ENCODE measurements around the gene CPNE5. TPM values are rescaled to one million over a fixed set of nuclear protein-coding genes. Genes with fewer than 3 reads are reported as not detected.

CPNE5 gene
- total RNA-seq, 1 donor from 2014 or later, result 59.1 TPM

DNA sequence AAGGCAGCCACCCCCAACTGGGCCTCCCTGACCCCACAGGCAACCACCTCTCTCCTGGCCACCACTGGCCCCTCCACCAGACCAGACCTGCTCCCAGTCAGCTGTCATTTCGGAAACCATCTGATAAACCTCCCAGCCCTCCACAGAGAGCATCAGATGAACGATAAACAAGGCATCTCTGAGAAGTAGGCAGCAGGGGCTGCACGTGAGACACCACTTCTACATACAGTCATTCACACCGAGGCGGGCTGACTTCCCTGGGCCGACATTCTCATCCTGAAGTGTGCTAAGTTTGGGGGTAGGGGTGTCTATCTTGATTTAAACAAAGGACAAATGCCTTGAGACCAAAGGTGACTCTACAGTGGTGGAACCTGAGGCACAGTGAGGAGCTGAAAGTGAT lies 13.8 kb downstream of the CPNE5 start:
- TF ChIP-seq, protein P1, sequence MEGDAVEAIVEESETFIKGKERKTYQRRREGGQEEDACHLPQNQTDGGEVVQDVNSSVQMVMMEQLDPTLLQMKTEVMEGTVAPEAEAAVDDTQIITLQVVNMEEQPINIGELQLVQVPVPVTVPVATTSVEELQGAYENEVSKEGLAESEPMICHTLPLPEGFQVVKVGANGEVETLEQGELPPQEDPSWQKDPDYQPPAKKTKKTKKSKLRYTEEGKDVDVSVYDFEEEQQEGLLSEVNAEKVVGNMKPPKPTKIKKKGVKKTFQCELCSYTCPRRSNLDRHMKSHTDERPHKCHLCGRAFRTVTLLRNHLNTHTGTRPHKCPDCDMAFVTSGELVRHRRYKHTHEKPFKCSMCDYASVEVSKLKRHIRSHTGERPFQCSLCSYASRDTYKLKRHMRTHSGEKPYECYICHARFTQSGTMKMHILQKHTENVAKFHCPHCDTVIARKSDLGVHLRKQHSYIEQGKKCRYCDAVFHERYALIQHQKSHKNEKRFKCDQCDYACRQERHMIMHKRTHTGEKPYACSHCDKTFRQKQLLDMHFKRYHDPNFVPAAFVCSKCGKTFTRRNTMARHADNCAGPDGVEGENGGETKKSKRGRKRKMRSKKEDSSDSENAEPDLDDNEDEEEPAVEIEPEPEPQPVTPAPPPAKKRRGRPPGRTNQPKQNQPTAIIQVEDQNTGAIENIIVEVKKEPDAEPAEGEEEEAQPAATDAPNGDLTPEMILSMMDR (IDR thresholded peaks at IDR 0.05), result no peak
- no peaks in the 10 kb centered on the region for H3K9me3 Mint-ChIP-seq
- peaks cover 7% of the 10 kb centered on the region for H3K4me1 Mint-ChIP-seq
- DNase-seq (no peak), ATAC-seq (ENCODE audit: low read depth) (no peak)
- no peak overlapping the region for H3K4me3 Mint-ChIP-seq
- POLR2A ChIA-PET, result interaction anchor here (0.6 kb wide), 1 partner anchor 327 kb away, joined by 6 read pairs; no protein-coding TSS in a partner anchor
- H3K36me3 Mint-ChIP-seq (ENCODE audit: low read depth), result no peaks in the 10 kb centered on the region
- CTCF ChIA-PET, result no interaction called here
- H3K27me3 Mint-ChIP-seq, result peaks cover 28% of the 10 kb centered on the region
- intact Hi-C loops (cut with micrococcal nuclease), result no loop called here
- H3K27ac Mint-ChIP-seq, result no peak overlapping the region

DNA sequence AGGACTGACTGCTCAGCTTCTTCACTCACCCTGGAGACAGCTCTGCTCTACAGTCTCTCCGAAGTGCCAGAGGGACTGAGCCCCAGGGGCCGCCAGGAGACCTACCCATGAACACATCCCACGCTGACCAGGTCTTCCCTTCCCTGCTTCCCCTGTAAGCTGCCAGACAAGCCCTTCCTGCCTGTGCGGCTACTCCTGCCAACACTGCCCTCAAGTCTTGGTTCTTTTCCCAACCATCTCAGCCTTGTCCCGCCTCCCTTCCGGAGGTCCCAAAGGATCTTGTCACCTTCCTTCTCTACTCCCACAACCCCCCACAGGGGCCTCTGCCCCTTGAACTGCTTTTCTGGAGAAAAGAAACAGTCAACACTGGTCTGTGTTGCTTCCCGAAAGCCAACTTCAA lies 15.0 kb downstream of the CPNE5 start:
- ATAC-seq (ENCODE audit: low read depth) (no peak), DNase-seq (no peak)
- TF ChIP-seq, protein P1 (IDR thresholded peaks at IDR 0.05), result no peak
- Mint-ChIP-seq H3K27me3 (peaks cover 28% of the 10 kb centered on the region), H3K27ac (no peak overlapping the region), H3K4me3 (no peak overlapping the region), H3K4me1 (peaks cover 7% of the 10 kb centered on the region), H3K36me3 (ENCODE audit: low read depth) (no peaks in the 10 kb centered on the region), H3K9me3 (no peaks in the 10 kb centered on the region)
- intact Hi-C loops (cut with micrococcal nuclease), result no loop called here
- ChIA-PET CTCF (no interaction called here), POLR2A (no interaction called here)

DNA sequence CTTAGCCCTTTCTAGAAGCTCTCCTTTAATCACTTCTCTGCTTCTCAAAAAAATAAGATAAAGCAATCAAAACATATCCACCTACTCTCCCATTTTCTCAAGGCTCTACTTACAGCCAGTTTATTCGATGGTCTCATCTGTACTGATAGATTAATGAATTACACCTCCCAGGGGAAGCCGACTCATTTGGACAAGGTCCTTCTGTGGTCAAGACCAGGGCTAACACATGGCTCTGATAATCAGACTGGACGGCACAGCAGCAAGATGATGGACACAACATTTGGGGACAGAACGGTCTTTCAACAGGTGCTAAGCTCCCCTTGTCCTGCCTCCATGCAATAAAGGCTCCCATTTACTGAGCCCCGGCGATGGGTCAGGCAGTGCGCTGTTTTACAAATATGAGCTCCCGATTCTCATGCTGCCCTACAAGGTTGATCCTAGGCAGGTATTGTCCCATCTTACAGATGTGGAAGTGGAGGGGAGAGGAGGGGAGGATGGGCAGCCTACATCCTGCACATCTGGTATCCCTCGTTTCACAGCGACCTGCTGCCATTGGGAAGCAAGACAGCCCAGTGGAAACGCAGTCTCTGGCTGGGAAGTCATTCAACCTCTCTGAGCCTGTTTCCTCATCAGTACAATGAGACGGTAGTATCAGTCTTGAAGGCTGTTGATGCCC lies 15.7 kb downstream of the CPNE5 start:
- POLR2A ChIA-PET, result no interaction called here
- Mint-ChIP-seq H3K9me3 (no peaks in the 10 kb centered on the region), H3K36me3 (ENCODE audit: low read depth) (no peaks in the 10 kb centered on the region), H3K4me3 (no peak overlapping the region), H3K27me3 (peaks cover 26% of the 10 kb centered on the region), H3K4me1 (peaks cover 7% of the 10 kb centered on the region), H3K27ac (no peak overlapping the region)
- TF ChIP-seq, protein P1 (IDR thresholded peaks at IDR 0.05), result no peak
- CTCF ChIA-PET, result no interaction called here
- intact Hi-C loops (cut with micrococcal nuclease), result no loop called here
- ATAC-seq (ENCODE audit: low read depth), result no peak
- DNase-seq, result no peak

DNA sequence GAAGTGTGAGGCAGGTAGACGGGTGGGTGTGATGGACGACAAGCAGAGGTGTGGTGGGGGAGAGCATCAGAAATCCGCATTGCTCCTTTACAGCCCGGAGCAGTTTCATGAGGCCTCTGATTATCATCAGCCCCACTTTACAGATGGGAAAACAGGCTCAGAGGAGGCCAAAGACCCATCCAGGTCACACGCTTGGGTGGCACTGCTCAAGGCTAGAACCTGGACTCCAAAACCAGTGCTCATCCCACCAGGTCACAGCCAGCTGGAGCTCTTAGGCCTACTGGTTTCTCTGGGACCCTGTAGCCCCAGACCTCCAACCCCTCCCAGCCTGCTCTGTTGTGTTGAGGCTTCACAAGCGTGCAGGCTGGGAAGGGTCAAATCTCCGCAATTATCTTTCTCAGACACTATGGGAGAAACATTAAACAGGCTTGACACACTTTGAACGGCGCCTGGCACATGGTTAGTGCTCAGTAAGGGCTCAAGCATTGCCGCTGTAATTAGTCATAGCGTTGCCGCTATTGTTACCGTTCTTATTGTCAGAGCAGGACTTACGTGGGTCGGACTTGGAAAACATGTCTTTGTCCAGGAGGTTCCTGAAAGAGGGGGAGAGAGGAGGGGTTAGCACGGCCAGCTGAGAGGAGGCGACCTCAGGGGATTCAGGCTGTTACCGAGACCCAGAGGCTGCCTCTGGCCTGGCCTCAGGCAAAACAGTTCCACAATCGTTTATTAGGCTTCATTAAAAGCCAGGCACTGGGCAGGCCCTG lies 16.6 kb downstream of the CPNE5 start:
- Mint-ChIP-seq H3K36me3 (ENCODE audit: low read depth) (no peaks in the 10 kb centered on the region), H3K9me3 (no peaks in the 10 kb centered on the region), H3K27ac (no peak overlapping the region), H3K4me1 (peaks cover 7% of the 10 kb centered on the region), H3K27me3 (peaks cover 23% of the 10 kb centered on the region), H3K4me3 (no peak overlapping the region)
- no peak for DNase-seq
- intact Hi-C loops (cut with micrococcal nuclease), result no loop called here
- CTCF ChIA-PET, result no interaction called here
- no peak for ATAC-seq (ENCODE audit: low read depth)
- TF ChIP-seq, protein P1 (IDR thresholded peaks at IDR 0.05), result no peak
- POLR2A ChIA-PET, result no interaction called here

DNA sequence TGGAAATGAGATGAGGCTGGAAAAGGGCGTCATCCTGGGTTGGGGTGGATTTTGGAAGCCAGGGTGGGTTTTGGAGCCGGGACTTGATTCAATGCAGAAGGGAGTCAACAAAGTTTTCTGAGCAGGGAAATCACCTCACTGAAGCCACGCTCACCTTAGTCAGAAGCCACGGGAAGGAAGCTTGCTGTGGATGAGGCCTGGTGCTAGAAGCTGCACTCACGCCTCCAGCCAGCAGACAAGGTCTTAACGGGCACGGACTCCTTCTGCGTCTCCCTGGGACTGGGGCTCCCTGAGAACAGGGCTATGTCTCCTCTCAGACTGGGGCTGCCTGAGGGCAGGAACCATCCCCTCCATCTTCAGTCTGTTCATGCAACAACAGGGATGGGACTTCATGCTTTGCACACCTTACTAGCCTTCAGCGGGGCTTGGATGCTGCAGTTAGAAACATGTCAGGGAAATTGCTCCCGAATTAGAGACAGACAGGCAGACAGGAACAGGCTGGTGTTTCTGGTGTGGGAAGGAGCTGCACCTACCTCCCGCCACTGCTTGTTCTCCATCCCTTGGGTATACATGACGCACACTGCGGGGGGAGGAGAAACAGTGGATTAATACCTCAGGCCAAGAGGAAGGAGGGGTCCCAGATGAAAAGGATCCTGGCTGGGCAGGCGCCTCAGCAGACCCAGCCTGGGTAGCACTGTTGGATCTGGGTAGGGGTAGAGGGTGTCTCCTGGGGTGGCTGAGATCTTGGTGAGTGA lies 17.5 kb downstream of the CPNE5 start:
- H3K4me1 Mint-ChIP-seq, result peaks cover 3% of the 10 kb centered on the region
- DNase-seq, result no peak
- ChIA-PET POLR2A (no interaction called here), CTCF (no interaction called here)
- ATAC-seq (ENCODE audit: low read depth), result no peak
- H3K9me3 Mint-ChIP-seq, result no peaks in the 10 kb centered on the region
- TF ChIP-seq, protein P1 (IDR thresholded peaks at IDR 0.05), result no peak
- no peaks in the 10 kb centered on the region for H3K36me3 Mint-ChIP-seq (ENCODE audit: low read depth)
- H3K27ac Mint-ChIP-seq, result no peak overlapping the region
- no peak overlapping the region for H3K4me3 Mint-ChIP-seq
- intact Hi-C loops (cut with micrococcal nuclease), result no loop called here
- H3K27me3 Mint-ChIP-seq, result peaks cover 14% of the 10 kb centered on the region

All from activated B cell treated with CpG ODN at 0.5 μM for 24 hours (primary cell).